LNCAP (cell line): Measurements from ENCODE around the gene TMEM135.

Source experiments
- CTCF ChIP-seq: fragments of 450-650 bp; IDR thresholded peaks from 2 replicates; pipeline ENCODE4 v1.5.1; 2017; ENCODE audit warnings: mild to moderate bottlenecking

TMEM135 gene

GRCh38 chr11:86999388-86999787, 38.3 kb upstream of the TMEM135 start:
- no peak for TF ChIP-seq CTCF

- TF ChIP-seq CTCF: no peak
Measured at GRCh38 chr11:86999859-87000753, 37.6 kb upstream of the TMEM135 start.

- TF ChIP-seq CTCF: no peak
Measured at GRCh38 chr11:87002918-87003317, 34.8 kb upstream of the TMEM135 start.

- TF ChIP-seq CTCF: no peak
Measured at GRCh38 chr11:87005569-87005921, 32.2 kb upstream of the TMEM135 start.

- no peak for TF ChIP-seq CTCF
Measured at GRCh38 chr11:87006035-87006434, 31.7 kb upstream of the TMEM135 start.

- no peak for TF ChIP-seq CTCF
Measured at GRCh38 chr11:87007963-87008362, 29.8 kb upstream of the TMEM135 start.

GRCh38 chr11:87012089-87012488, 25.6 kb upstream of the TMEM135 start:
- TF ChIP-seq CTCF: no peak

GRCh38 chr11:87012673-87013072, 25.1 kb upstream of the TMEM135 start:
- no peak for TF ChIP-seq CTCF
